PFSK-1 (cell line): ENCODE measurements around the gene RAB7A.

ENCODE experiments used
- FOXP2 ChIP-seq: optimal IDR thresholded peaks from 2 replicates; pipeline ENCODE3; 2011; ENCODE audit warnings: borderline replicate concordance, control low read depth, inconsistent platforms; ENCODE audit not compliant: insufficient read depth; ENCODE audit errors: extremely low read length, extremely low read depth
- POLR2AphosphoS5 ChIP-seq: IDR thresholded peaks from 2 replicates; pipeline ENCODE4 v1.6.1; 2012; ENCODE audit warnings: low read depth, mild to moderate bottlenecking, control low read depth, low read length, moderate library complexity
- SIN3A ChIP-seq: IDR thresholded peaks from 2 replicates; pipeline ENCODE4 v1.6.1; 2012; ENCODE audit warnings: mild to moderate bottlenecking, low read length, moderate library complexity, borderline replicate concordance; ENCODE audit not compliant: insufficient read depth
- TAF1 ChIP-seq: IDR thresholded peaks from 2 replicates; pipeline ENCODE4 v1.6.1; 2012; ENCODE audit warnings: low read length, control low read depth, borderline replicate concordance; ENCODE audit not compliant: insufficient read depth
- TF ChIP-seq, protein P1 (sequence below), 2 experiments: IDR thresholded peaks; 2 replicates each; pipeline versions ENCODE4 v1.6.1 to v1.8.0; 2011 to 2012; ENCODE audit warnings: low read depth in 2 of 2, low read length in 2 of 2, control low read depth in 1 of 2, inconsistent platforms in 1 of 2, mild to moderate bottlenecking in 1 of 2, moderate library complexity in 1 of 2; ENCODE audit not compliant: insufficient read depth in 1 of 2

- TF ChIP-seq, protein P1, sequence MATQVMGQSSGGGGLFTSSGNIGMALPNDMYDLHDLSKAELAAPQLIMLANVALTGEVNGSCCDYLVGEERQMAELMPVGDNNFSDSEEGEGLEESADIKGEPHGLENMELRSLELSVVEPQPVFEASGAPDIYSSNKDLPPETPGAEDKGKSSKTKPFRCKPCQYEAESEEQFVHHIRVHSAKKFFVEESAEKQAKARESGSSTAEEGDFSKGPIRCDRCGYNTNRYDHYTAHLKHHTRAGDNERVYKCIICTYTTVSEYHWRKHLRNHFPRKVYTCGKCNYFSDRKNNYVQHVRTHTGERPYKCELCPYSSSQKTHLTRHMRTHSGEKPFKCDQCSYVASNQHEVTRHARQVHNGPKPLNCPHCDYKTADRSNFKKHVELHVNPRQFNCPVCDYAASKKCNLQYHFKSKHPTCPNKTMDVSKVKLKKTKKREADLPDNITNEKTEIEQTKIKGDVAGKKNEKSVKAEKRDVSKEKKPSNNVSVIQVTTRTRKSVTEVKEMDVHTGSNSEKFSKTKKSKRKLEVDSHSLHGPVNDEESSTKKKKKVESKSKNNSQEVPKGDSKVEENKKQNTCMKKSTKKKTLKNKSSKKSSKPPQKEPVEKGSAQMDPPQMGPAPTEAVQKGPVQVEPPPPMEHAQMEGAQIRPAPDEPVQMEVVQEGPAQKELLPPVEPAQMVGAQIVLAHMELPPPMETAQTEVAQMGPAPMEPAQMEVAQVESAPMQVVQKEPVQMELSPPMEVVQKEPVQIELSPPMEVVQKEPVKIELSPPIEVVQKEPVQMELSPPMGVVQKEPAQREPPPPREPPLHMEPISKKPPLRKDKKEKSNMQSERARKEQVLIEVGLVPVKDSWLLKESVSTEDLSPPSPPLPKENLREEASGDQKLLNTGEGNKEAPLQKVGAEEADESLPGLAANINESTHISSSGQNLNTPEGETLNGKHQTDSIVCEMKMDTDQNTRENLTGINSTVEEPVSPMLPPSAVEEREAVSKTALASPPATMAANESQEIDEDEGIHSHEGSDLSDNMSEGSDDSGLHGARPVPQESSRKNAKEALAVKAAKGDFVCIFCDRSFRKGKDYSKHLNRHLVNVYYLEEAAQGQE (IDR thresholded peaks at IDR 0.05; ENCODE audit: insufficient read depth in 1 of 2, low read depth in 2 of 2, low read length in 2 of 2), result no peak
- TF ChIP-seq TAF1, result no peak
- TF ChIP-seq POLR2AphosphoS5, result no peak
- TF ChIP-seq SIN3A, result no peak
- TF ChIP-seq FOXP2, result no peak
These were observed 124.0 kb downstream of the RAB7A start for GRCh38 chr3:128849911-128850455.
